Measurements from ENCODE around the gene RNF181. TPM values are rescaled to one million over a fixed set of nuclear protein-coding genes. Genes with fewer than 3 reads are reported as not detected.

The RNF181 gene
- total RNA-seq, 1 donor from 2014 or later, result 155 TPM

DNA sequence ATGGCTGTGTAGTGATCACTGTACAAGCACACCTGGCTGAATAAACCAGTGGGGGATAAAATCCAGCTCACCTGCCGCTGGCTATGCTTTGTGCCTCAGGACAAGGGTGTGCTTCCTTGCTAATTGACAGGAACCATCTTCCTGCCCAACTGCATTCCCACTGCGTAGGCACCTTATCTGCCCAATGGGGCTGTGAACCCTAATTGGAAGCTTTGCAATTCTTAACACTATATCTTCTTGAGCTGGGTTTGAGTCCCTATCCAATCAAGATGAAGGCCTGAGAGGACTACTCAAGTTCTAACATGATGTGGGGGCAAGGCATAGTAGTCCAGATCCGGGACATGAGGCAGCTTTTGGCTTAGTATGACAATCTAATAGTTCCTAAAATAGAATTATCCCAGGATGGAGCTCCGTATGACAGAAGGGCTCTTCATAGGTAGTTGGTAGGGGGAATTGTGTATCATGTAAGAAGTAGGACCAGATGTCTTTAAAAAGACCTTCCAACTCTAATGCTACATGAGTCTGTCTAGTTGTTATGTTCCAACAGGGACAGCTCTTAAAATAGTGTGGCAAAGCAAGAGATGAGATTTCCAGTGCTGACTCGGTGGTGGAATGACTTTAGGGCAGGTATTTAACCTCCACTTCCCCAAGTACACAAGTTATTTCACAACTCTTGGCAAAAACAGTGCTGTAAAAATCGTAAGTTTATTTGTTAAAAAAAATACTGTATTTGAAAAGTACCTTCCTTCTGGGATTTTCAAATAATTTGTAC, 9.2 kb downstream of the RNF181 start:
- FAIRE-seq, result no peak
- H3K27ac Mint-ChIP-seq (ENCODE audit: unreplicated experiment), result peak overlapping the region; percentile 95
- peaks cover 52% of the 10 kb centered on the region for H3K4me1 Mint-ChIP-seq (ENCODE audit: low read depth, unreplicated experiment)
- H3K9me3 Mint-ChIP-seq (ENCODE audit: unreplicated experiment), result no peaks in the 10 kb centered on the region
- Histone ChIP-seq H2AFZ (ENCODE audit: low read depth, low read length) (no peak overlapping the region), H4K20me1 (ENCODE audit: insufficient read depth, low read length) (peaks cover 32% of the 10 kb centered on the region), H3K9me3 (ENCODE audit: insufficient read depth, low read depth, low read length) (no peaks in the 10 kb centered on the region), H3K4me3 (ENCODE audit: insufficient read depth, low read depth, low read length) (no peak overlapping the region), H3K27me3 (ENCODE audit: insufficient read depth, low read length) (no peaks in the 10 kb centered on the region), H3K79me2 (ENCODE audit: insufficient read depth, low read length) (peaks cover 34% of the 10 kb centered on the region), H3K9ac (ENCODE audit: low read length) (no peak overlapping the region), H3K4me2 (ENCODE audit: low read length) (peak overlapping the region; percentile 91), H3K27ac (ENCODE audit: low read depth, low read length) (peak overlapping the region; percentile 46), H3K4me1 (ENCODE audit: insufficient read depth, low read length) (peaks cover 21% of the 10 kb centered on the region), H3K36me3 (ENCODE audit: insufficient read depth, low read length) (peaks cover 15% of the 10 kb centered on the region)
- TF ChIP-seq EZH2 (IDR thresholded peaks at IDR 0.05; ENCODE audit: insufficient read depth, low read length), result no peak
- TF ChIP-seq, protein P1, sequence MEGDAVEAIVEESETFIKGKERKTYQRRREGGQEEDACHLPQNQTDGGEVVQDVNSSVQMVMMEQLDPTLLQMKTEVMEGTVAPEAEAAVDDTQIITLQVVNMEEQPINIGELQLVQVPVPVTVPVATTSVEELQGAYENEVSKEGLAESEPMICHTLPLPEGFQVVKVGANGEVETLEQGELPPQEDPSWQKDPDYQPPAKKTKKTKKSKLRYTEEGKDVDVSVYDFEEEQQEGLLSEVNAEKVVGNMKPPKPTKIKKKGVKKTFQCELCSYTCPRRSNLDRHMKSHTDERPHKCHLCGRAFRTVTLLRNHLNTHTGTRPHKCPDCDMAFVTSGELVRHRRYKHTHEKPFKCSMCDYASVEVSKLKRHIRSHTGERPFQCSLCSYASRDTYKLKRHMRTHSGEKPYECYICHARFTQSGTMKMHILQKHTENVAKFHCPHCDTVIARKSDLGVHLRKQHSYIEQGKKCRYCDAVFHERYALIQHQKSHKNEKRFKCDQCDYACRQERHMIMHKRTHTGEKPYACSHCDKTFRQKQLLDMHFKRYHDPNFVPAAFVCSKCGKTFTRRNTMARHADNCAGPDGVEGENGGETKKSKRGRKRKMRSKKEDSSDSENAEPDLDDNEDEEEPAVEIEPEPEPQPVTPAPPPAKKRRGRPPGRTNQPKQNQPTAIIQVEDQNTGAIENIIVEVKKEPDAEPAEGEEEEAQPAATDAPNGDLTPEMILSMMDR (IDR thresholded peaks at IDR 0.05; ENCODE audit: insufficient read depth, low read depth, low read length), result no peak
- H3K27me3 Mint-ChIP-seq (ENCODE audit: low read depth, unreplicated experiment), result no peaks in the 10 kb centered on the region
- peaks cover 5% of the 10 kb centered on the region for H3K36me3 Mint-ChIP-seq (ENCODE audit: low read depth, unreplicated experiment)
- no peak for DNase-seq (ENCODE audit: low read depth)
- peak overlapping the region; percentile 62 for H3K4me3 Mint-ChIP-seq (ENCODE audit: unreplicated experiment)

GRCh38 chr2:85605406-85606115, 10.0 kb downstream of the RNF181 start:
- Mint-ChIP-seq H3K4me3 (ENCODE audit: unreplicated experiment) (peak overlapping the region; percentile 70), H3K9me3 (ENCODE audit: unreplicated experiment) (no peaks in the 10 kb centered on the region), H3K36me3 (ENCODE audit: low read depth, unreplicated experiment) (peaks cover 4% of the 10 kb centered on the region), H3K4me1 (ENCODE audit: low read depth, unreplicated experiment) (peaks cover 56% of the 10 kb centered on the region), H3K27me3 (ENCODE audit: low read depth, unreplicated experiment) (no peaks in the 10 kb centered on the region), H3K27ac (ENCODE audit: unreplicated experiment) (peak overlapping the region; percentile 95)
- TF ChIP-seq EZH2 (IDR thresholded peaks at IDR 0.05; ENCODE audit: insufficient read depth, low read length), result no peak
- TF ChIP-seq, protein P1 (IDR thresholded peaks at IDR 0.05; ENCODE audit: insufficient read depth, low read depth, low read length), result no peak
- H3K79me2 ChIP-seq (ENCODE audit: insufficient read depth, low read length), result peaks cover 40% of the 10 kb centered on the region
- H4K20me1 ChIP-seq (ENCODE audit: insufficient read depth, low read length), result peaks cover 35% of the 10 kb centered on the region
- H3K27ac ChIP-seq (ENCODE audit: low read depth, low read length), result peak overlapping the region; percentile 67
- no peak overlapping the region for H3K9ac ChIP-seq (ENCODE audit: low read length)
- H3K4me3 ChIP-seq (ENCODE audit: insufficient read depth, low read depth, low read length), result no peak overlapping the region
- FAIRE-seq, result peak; percentile 34
- H3K9me3 ChIP-seq (ENCODE audit: insufficient read depth, low read depth, low read length), result no peaks in the 10 kb centered on the region
- DNase-seq (ENCODE audit: low read depth), result peak; percentile 97
- H3K27me3 ChIP-seq (ENCODE audit: insufficient read depth, low read length), result no peaks in the 10 kb centered on the region
- H3K4me1 ChIP-seq (ENCODE audit: insufficient read depth, low read length), result peaks cover 21% of the 10 kb centered on the region
- no peak overlapping the region for H2AFZ ChIP-seq (ENCODE audit: low read depth, low read length)
- peak overlapping the region; percentile 74 for H3K4me2 ChIP-seq (ENCODE audit: low read length)
- H3K36me3 ChIP-seq (ENCODE audit: insufficient read depth, low read length), result peaks cover 15% of the 10 kb centered on the region
